ENCODE measurements around the gene ECPAS.

ECPAS gene

DNA sequence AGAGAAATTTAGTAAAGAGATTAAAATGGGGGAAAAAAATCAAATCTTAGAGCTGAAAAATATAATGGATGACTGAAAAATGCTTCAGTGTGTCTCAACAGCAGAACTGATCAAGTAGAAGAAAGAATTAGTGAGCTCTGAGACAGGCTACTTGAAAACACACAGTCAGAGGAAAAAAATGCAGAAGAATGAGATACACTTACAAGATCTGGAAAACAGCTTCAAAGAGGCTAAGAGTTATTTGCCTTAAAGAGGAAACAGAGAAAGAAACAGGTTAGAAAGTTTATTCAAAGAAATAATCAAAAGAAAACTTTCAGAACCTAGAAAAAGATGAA is 83.7 kb downstream of the ECPAS start:
- TF ChIP-seq ISL1 (CRISPR knock-in tag; IDR thresholded peaks at IDR 0.05) (no peak), ESRRG (CRISPR knock-in tag; IDR thresholded peaks at IDR 0.05) (no peak)
- no peak for ATAC-seq

DNA sequence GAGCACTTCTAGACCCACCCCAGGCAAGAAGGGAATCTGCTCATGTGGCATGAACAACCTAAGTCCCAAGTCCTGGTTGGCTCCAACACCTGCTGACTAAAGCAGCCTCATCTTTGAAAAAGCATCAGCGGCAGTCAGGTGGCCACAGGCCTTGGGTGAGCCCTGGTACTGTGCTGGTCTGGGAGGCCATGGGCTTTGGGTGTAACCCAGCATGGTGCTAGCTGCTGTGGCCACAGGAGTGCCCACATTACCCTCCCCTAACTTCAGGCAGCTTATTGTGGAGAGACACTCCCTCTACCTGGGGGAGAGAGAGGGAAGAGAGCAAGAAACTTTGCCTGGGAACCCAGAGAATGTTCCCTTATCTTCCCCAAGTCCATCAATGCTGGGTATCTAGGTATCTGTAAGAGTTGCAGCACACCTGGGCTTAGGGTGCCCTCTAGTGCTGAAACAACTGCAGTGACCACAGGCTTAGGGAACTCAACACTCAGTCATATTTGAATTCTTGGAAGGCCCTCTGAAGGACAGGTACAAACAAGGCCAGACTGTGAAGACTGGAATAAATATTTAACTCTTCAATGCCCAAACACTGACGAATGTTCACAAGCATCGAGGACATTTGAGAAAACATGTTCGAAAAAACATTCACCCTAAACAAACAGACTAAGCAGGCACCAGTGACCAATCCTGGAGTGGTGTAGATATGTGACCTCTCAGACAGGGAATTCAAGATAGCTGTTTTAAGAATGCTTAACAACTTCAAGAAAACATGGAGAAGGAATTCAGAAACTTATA is 84.2 kb downstream of the ECPAS start:
- peak; percentile 68 for ATAC-seq
- TF ChIP-seq GLIS3 (CRISPR knock-in tag; IDR thresholded peaks at IDR 0.05) = no peak
- no peak for TF ChIP-seq TCF4 (CRISPR knock-in tag; IDR thresholded peaks at IDR 0.05; ENCODE audit: borderline replicate concordance)
- TF ChIP-seq CSDC2 (CRISPR knock-in tag; IDR thresholded peaks at IDR 0.05) = no peak
- TF ChIP-seq ISL1 (CRISPR knock-in tag; IDR thresholded peaks at IDR 0.05) = no peak
- no peak for TF ChIP-seq BACH2 (CRISPR knock-in tag; IDR thresholded peaks at IDR 0.05; ENCODE audit: borderline replicate concordance)

GRCh38 chr9:111399211-111399739 is 84.9 kb downstream of the ECPAS start:
- TF ChIP-seq TCF4 (CRISPR knock-in tag; IDR thresholded peaks at IDR 0.05; ENCODE audit: borderline replicate concordance) = no peak
- TF ChIP-seq ZFP3 (CRISPR knock-in tag; IDR thresholded peaks at IDR 0.05) = no peak
- no peak for TF ChIP-seq ZFP30 (CRISPR knock-in tag; IDR thresholded peaks at IDR 0.05)
- TF ChIP-seq RARB (CRISPR knock-in tag; IDR thresholded peaks at IDR 0.05) = no peak
- TF ChIP-seq BACH2 (CRISPR knock-in tag; IDR thresholded peaks at IDR 0.05; ENCODE audit: borderline replicate concordance) = no peak
- no peak for TF ChIP-seq ZC3H10 (CRISPR knock-in tag; IDR thresholded peaks at IDR 0.05)
- TF ChIP-seq TOX (CRISPR knock-in tag; IDR thresholded peaks at IDR 0.05; ENCODE audit: borderline replicate concordance) = no peak
- TF ChIP-seq ZNF8 (CRISPR knock-in tag; IDR thresholded peaks at IDR 0.05) = no peak
- TF ChIP-seq ZNF565 (CRISPR knock-in tag; conservative IDR thresholded peaks at IDR 0.05; ENCODE audit: low read depth) = no peak
- TF ChIP-seq ARNTL (CRISPR knock-in tag; IDR thresholded peaks at IDR 0.05; ENCODE audit: borderline replicate concordance, low read depth) = no peak
- no peak for TF ChIP-seq ESRRG (CRISPR knock-in tag; IDR thresholded peaks at IDR 0.05)
- no peak for TF ChIP-seq CSDC2 (CRISPR knock-in tag; IDR thresholded peaks at IDR 0.05)
- TF ChIP-seq OSR1 (CRISPR knock-in tag; IDR thresholded peaks at IDR 0.05) = no peak
- no peak for ATAC-seq

GRCh38 chr9:111393971-111394370 is 90.2 kb downstream of the ECPAS start:
- no peak for TF ChIP-seq ISL1 (CRISPR knock-in tag; IDR thresholded peaks at IDR 0.05)
- no peak for TF ChIP-seq ZNF565 (CRISPR knock-in tag; conservative IDR thresholded peaks at IDR 0.05; ENCODE audit: low read depth)
- TF ChIP-seq POU6F1 (CRISPR knock-in tag; IDR thresholded peaks at IDR 0.05; ENCODE audit: borderline replicate concordance, low read depth) = no peak
- no peak for TF ChIP-seq PPARA (CRISPR knock-in tag; IDR thresholded peaks at IDR 0.05; ENCODE audit: borderline replicate concordance)
- TF ChIP-seq SNAI2 (CRISPR knock-in tag; IDR thresholded peaks at IDR 0.05) = no peak
- no peak for TF ChIP-seq CREB5 (CRISPR knock-in tag; IDR thresholded peaks at IDR 0.05; ENCODE audit: low read depth)
- TF ChIP-seq ZNF8 (CRISPR knock-in tag; IDR thresholded peaks at IDR 0.05) = no peak
- no peak for TF ChIP-seq ZFP30 (CRISPR knock-in tag; IDR thresholded peaks at IDR 0.05)
- TF ChIP-seq BACH2 (CRISPR knock-in tag; IDR thresholded peaks at IDR 0.05; ENCODE audit: borderline replicate concordance) = no peak
- TF ChIP-seq TOX (CRISPR knock-in tag; IDR thresholded peaks at IDR 0.05; ENCODE audit: borderline replicate concordance) = no peak
- no peak for TF ChIP-seq ARNTL (CRISPR knock-in tag; IDR thresholded peaks at IDR 0.05; ENCODE audit: borderline replicate concordance, low read depth)
- TF ChIP-seq RARB (CRISPR knock-in tag; IDR thresholded peaks at IDR 0.05) = no peak
- no peak for TF ChIP-seq GLIS3 (CRISPR knock-in tag; IDR thresholded peaks at IDR 0.05)
- TF ChIP-seq, protein P1, sequence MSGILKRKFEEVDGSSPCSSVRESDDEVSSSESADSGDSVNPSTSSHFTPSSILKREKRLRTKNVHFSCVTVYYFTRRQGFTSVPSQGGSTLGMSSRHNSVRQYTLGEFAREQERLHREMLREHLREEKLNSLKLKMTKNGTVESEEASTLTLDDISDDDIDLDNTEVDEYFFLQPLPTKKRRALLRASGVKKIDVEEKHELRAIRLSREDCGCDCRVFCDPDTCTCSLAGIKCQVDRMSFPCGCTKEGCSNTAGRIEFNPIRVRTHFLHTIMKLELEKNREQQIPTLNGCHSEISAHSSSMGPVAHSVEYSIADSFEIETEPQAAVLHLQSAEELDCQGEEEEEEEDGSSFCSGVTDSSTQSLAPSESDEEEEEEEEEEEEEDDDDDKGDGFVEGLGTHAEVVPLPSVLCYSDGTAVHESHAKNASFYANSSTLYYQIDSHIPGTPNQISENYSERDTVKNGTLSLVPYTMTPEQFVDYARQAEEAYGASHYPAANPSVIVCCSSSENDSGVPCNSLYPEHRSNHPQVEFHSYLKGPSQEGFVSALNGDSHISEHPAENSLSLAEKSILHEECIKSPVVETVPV (CRISPR knock-in tag; IDR thresholded peaks at IDR 0.05) = no peak
- ATAC-seq = no peak

DNA sequence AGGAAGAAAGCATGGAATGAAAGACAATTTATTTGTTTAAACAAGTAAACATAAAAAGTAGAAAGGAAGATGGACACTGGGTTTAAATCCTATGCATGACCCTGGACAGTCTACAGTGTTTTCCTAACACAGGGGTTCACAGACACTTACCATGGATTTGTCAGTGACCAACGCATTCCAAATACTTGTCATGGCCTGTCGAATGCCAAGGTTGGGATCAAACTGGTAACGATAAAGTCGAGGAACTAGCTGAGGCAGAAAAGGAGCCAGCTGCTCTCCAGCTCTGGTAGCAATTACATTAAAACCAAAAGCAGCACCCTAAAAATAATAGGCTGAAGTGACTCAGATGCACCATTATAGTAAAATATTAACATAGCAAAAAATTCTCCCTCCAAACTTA is 94.8 kb downstream of the ECPAS start:
- ATAC-seq = no peak
- TF ChIP-seq ZFP3 (CRISPR knock-in tag; IDR thresholded peaks at IDR 0.05) = no peak
- no peak for TF ChIP-seq ZNF565 (CRISPR knock-in tag; conservative IDR thresholded peaks at IDR 0.05; ENCODE audit: low read depth)
- TF ChIP-seq CSDC2 (CRISPR knock-in tag; IDR thresholded peaks at IDR 0.05) = no peak
